Peyer's patch (tissue), 4 donors: ENCODE results near the gene TCHHL1.

Experiments used
- CTCF ChIP-seq, 6 experiments: fragments of 450-650 bp in 4 of 6; fragments of 200-600 bp in 2 of 6; sonication (generic) in 1 of 6; IDR thresholded peaks; one replicate each; pipeline ENCODE4 v1.5.1; 2017 to 2019; ENCODE audit warnings: antibody characterized with exemption in 6 of 6, mild to moderate bottlenecking in 3 of 6, moderate library complexity in 1 of 6
- POLR2A ChIP-seq, 2 donors: fragments of 450-650 bp; IDR thresholded peaks; one replicate each; pipeline ENCODE4 v1.5.1; 2017; ENCODE audit warnings: antibody characterized with exemption in 2 of 2, mild to moderate bottlenecking in 2 of 2, moderate library complexity in 2 of 2

GRCh38 chr1:152053375-152053774 is 35.5 kb downstream of the TCHHL1 start:
- TF ChIP-seq CTCF (IDR thresholded peaks at IDR 0.05), result no peak
- TF ChIP-seq POLR2A (IDR thresholded peaks at IDR 0.05), result no peak
